ENCODE results near the gene NECAB3. TPM values are rescaled to one million over a fixed set of nuclear protein-coding genes. Genes with fewer than 3 reads are reported as not detected.
"Not testable (repeated sequence)": the region's sequence is repeated elsewhere in the genome, so short reads cannot be mapped to it uniquely, and the experiment has no call there.

The NECAB3 gene
- total RNA-seq, 2 experiments from 2014 or later = 12.2 to 13.3 TPM

GRCh38 chr20:33653900-33654596 lies 20.2 kb downstream of the NECAB3 start:
- DNase-seq = no peak
- Mint-ChIP-seq H3K9me3 (ENCODE audit: low read depth) (no peaks in the 10 kb centered on the region), H3K4me3 (no peak overlapping the region), H3K27me3 (no peaks in the 10 kb centered on the region), H3K4me1 (peaks cover 37% of the 10 kb centered on the region), H3K36me3 (ENCODE audit: low read depth) (no peaks in the 10 kb centered on the region), H3K27ac (no peak overlapping the region)
- intact Hi-C loops (cut with DNase I, micrococcal nuclease) = loop anchor here (1.0 to 5.0 kb wide), 3 partner anchors 47 to 197 kb away; no protein-coding TSS in a partner anchor
- POLR2A ChIA-PET = interaction anchor here (0.5 kb wide), 1 partner anchor 14 kb away, joined by 5 read pairs; no protein-coding TSS in a partner anchor
- no peak for ATAC-seq
- CTCF ChIA-PET = interaction anchor here (0.7 to 2.8 kb wide), 6 partner anchors 8 to 1560 kb away, joined by 3 to 10 read pairs (median 3); partner anchors contain the start of gene C20orf144

GRCh38 chr20:33653218-33653899 lies 20.9 kb downstream of the NECAB3 start:
- Mint-ChIP-seq H3K4me1 (peaks cover 41% of the 10 kb centered on the region), H3K27ac (peak overlapping the region; percentile 78), H3K9me3 (ENCODE audit: low read depth) (no peaks in the 10 kb centered on the region), H3K27me3 (no peaks in the 10 kb centered on the region), H3K4me3 (no peak overlapping the region), H3K36me3 (ENCODE audit: low read depth) (no peaks in the 10 kb centered on the region)
- ChIA-PET CTCF (interaction anchor here (0.7 to 2.8 kb wide), 7 partner anchors 9 to 1559 kb away, joined by 3 to 10 read pairs (median 3); partner anchors contain the start of gene C20orf144), POLR2A (no interaction called here)
- DNase-seq (peak; percentile 61), ATAC-seq (peak; percentile 34)
- intact Hi-C loops (cut with DNase I, micrococcal nuclease) = loop anchor here (1.0 to 5.0 kb wide), 3 partner anchors 46 to 196 kb away; no protein-coding TSS in a partner anchor

GRCh38 chr20:33651562-33652048 lies 22.6 kb downstream of the NECAB3 start:
- Mint-ChIP-seq H3K27me3 (no peaks in the 10 kb centered on the region), H3K36me3 (ENCODE audit: low read depth) (no peaks in the 10 kb centered on the region), H3K4me1 (peaks cover 50% of the 10 kb centered on the region), H3K4me3 (no peak overlapping the region), H3K27ac (peak overlapping the region; percentile 65), H3K9me3 (ENCODE audit: low read depth) (no peaks in the 10 kb centered on the region)
- DNase-seq (no peak), ATAC-seq (no peak)
- POLR2A ChIA-PET = interaction anchor here (0.7 kb wide), 1 partner anchor 681 kb away, joined by 3 read pairs; no protein-coding TSS in a partner anchor
- intact Hi-C loops (cut with DNase I, micrococcal nuclease) = loop anchor here (1.0 to 5.0 kb wide), 6 partner anchors 16 to 194 kb away; partner anchors contain the start of gene E2F1 (in 1 of the 2)
- CTCF ChIA-PET = interaction anchor here (0.9 kb wide), 1 partner anchor 62 kb away, joined by 4 read pairs; no protein-coding TSS in a partner anchor

GRCh38 chr20:33650753-33651561 lies 23.3 kb downstream of the NECAB3 start:
- ATAC-seq (no peak), DNase-seq (no peak)
- Mint-ChIP-seq H3K4me3 (no peak overlapping the region), H3K4me1 (peaks cover 50% of the 10 kb centered on the region), H3K27me3 (no peaks in the 10 kb centered on the region), H3K27ac (peak overlapping the region; percentile 59), H3K36me3 (ENCODE audit: low read depth) (peaks cover 2% of the 10 kb centered on the region), H3K9me3 (ENCODE audit: low read depth) (no peaks in the 10 kb centered on the region)
- ChIA-PET POLR2A (interaction anchor here (0.7 kb wide), 1 partner anchor 681 kb away, joined by 3 read pairs; no protein-coding TSS in a partner anchor), CTCF (interaction anchor here (0.6 to 0.9 kb wide), 2 partner anchors 61 to 141 kb away, joined by 3 to 4 read pairs; no protein-coding TSS in a partner anchor)
- intact Hi-C loops (cut with DNase I, micrococcal nuclease) = loop anchor here in 1 of 2 experiments (5.0 kb wide), 2 partner anchors 44 to 194 kb away; no protein-coding TSS in a partner anchor

GRCh38 chr20:33650111-33650752 lies 24.0 kb downstream of the NECAB3 start:
- ATAC-seq (no peak), DNase-seq (no peak)
- H3K36me3 Mint-ChIP-seq (ENCODE audit: low read depth) = peaks cover 6% of the 10 kb centered on the region
- CTCF ChIA-PET = interaction anchor here (0.6 kb wide), 1 partner anchor 142 kb away, joined by 3 read pairs; no protein-coding TSS in a partner anchor
- intact Hi-C loops (cut with DNase I, micrococcal nuclease) = loop anchor here in 1 of 2 experiments (5.0 kb wide), 2 partner anchors 43 to 193 kb away; no protein-coding TSS in a partner anchor
- no peaks in the 10 kb centered on the region for H3K27me3 Mint-ChIP-seq
- H3K4me1 Mint-ChIP-seq = peaks cover 50% of the 10 kb centered on the region
- H3K4me3 Mint-ChIP-seq = no peak overlapping the region
- POLR2A ChIA-PET = no interaction called here
- H3K9me3 Mint-ChIP-seq (ENCODE audit: low read depth) = no peaks in the 10 kb centered on the region
- no peak overlapping the region for H3K27ac Mint-ChIP-seq

- ATAC-seq = no peak
- H3K4me3 Mint-ChIP-seq = no peak overlapping the region
- DNase-seq = no peak
- intact Hi-C loops (cut with DNase I, micrococcal nuclease) = no loop called here
- peaks cover 50% of the 10 kb centered on the region for H3K4me1 Mint-ChIP-seq
- POLR2A ChIA-PET = no interaction called here
- H3K27me3 Mint-ChIP-seq = no peaks in the 10 kb centered on the region
- H3K9me3 Mint-ChIP-seq (ENCODE audit: low read depth) = no peaks in the 10 kb centered on the region
- H3K27ac Mint-ChIP-seq = peak overlapping the region; percentile 4
- CTCF ChIA-PET = interaction anchor here (0.6 to 0.9 kb wide), 3 partner anchors 55 to 192 kb away, joined by 3 read pairs; no protein-coding TSS in a partner anchor
- H3K36me3 Mint-ChIP-seq (ENCODE audit: low read depth) = peaks cover 7% of the 10 kb centered on the region
Measured at GRCh38 chr20:33649201-33649681, 25.0 kb downstream of the NECAB3 start.

- Mint-ChIP-seq H3K27me3 (no peaks in the 10 kb centered on the region), H3K4me3 (no peak overlapping the region), H3K4me1 (peaks cover 45% of the 10 kb centered on the region), H3K27ac (no peak overlapping the region), H3K9me3 (ENCODE audit: low read depth) (no peaks in the 10 kb centered on the region), H3K36me3 (ENCODE audit: low read depth) (peaks cover 7% of the 10 kb centered on the region)
- CTCF ChIA-PET = interaction anchor here (0.6 kb wide), 2 partner anchors 54 to 87 kb away, joined by 3 read pairs; no protein-coding TSS in a partner anchor
- intact Hi-C loops (cut with DNase I, micrococcal nuclease) = no loop called here
- POLR2A ChIA-PET = no interaction called here
- ATAC-seq (no peak), DNase-seq (no peak)
Measured at GRCh38 chr20:33648396-33649004, 25.7 kb downstream of the NECAB3 start.

GRCh38 chr20:33647603-33648395 lies 26.4 kb downstream of the NECAB3 start:
- DNase-seq (no peak), ATAC-seq (no peak)
- H3K4me1 Mint-ChIP-seq = peaks cover 38% of the 10 kb centered on the region
- H3K27me3 Mint-ChIP-seq = no peaks in the 10 kb centered on the region
- H3K36me3 Mint-ChIP-seq (ENCODE audit: low read depth) = peaks cover 7% of the 10 kb centered on the region
- intact Hi-C loops (cut with DNase I, micrococcal nuclease) = no loop called here
- ChIA-PET CTCF (no interaction called here), POLR2A (no interaction called here)
- H3K9me3 Mint-ChIP-seq (ENCODE audit: low read depth) = no peaks in the 10 kb centered on the region
- no peak overlapping the region for H3K27ac Mint-ChIP-seq
- H3K4me3 Mint-ChIP-seq = no peak overlapping the region

- H3K27me3 Mint-ChIP-seq; ATAC-seq; intact Hi-C loops (cut with DNase I, micrococcal nuclease); H3K27ac Mint-ChIP-seq; H3K36me3 Mint-ChIP-seq (ENCODE audit: low read depth); DNase-seq; POLR2A ChIA-PET; CTCF ChIA-PET; H3K4me3 Mint-ChIP-seq; H3K9me3 Mint-ChIP-seq (ENCODE audit: low read depth): not testable (repeated sequence)
- peaks cover 31% of the 10 kb centered on the region for H3K4me1 Mint-ChIP-seq
Measured at GRCh38 chr20:33646959-33647602, 27.1 kb downstream of the NECAB3 start.

Data from activated CD4-positive, alpha-beta T cell treated with anti-CD3 and anti-CD28 coated beads for 36 hours (primary cell).